Mesodermal cell (in vitro differentiated cells): Measurements from ENCODE around the gene CNMD.
A peak's percentile ranks its signal among the peaks of the same experiment; 100 is the strongest.
"Not testable (repeated sequence)": the region's sequence is repeated elsewhere in the genome, so short reads cannot be mapped to it uniquely, and the experiment has no call there.

Experiments
- H3K27ac ChIP-seq: 2 replicates; pipeline ENCODE4 v1.7.0; 2013; ENCODE audit warnings: mild to moderate bottlenecking, low read depth, low read length, moderate library complexity; ENCODE audit not compliant: severe bottlenecking
- H3K36me3 ChIP-seq: 2 replicates; pipeline ENCODE4 v1.7.1; 2013; ENCODE audit warnings: mild to moderate bottlenecking, low read length, moderate library complexity; ENCODE audit not compliant: control insufficient read depth, insufficient read depth
- H3K4me1 ChIP-seq: one replicate; pipeline ENCODE4 v1.7.1; 2013; ENCODE audit warnings: mild to moderate bottlenecking, low read length; ENCODE audit not compliant: insufficient read depth, control insufficient read depth, poor library complexity, severe bottlenecking
- H3K4me3 ChIP-seq: 2 replicates; pipeline ENCODE4 v1.7.0; 2013; ENCODE audit warnings: low read length, control low read depth, mild to moderate bottlenecking; ENCODE audit not compliant: insufficient read depth, poor library complexity, severe bottlenecking; ENCODE audit errors: extremely low read depth
- H3K9me3 ChIP-seq: 2 replicates; pipeline ENCODE4 v1.7.1; 2013; ENCODE audit warnings: mild to moderate bottlenecking, low read length, moderate library complexity; ENCODE audit not compliant: control insufficient read depth
- WGBS, 2 experiments: methylation state at CpG; one replicate each; pipeline ENCODE4 v1.1.5; 2013; ENCODE audit warnings: missing lambda C conversion rate in 2 of 2; ENCODE audit not compliant: insufficient coverage in 2 of 2; 5-methylcytosine and 5-hydroxymethylcytosine counted together

Gene CNMD

DNA sequence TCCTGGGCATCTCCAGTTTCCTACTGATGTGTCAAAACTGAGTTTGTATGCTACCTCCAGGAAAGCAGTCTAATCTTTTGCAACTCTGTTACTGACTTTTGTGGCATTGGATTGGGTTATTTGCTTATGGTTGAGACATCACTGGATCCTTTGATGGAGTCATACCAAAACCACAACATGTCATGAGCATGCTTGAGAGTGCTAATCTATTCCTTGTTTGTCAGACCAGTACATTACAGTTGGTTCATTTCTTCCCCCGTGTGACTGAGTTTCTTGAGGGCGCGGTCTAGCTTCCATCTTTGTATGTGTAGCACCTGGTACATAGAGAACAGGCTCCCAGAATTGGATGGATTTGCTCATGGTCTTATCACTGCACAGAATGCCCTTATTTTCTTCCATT is 43.8 kb downstream of the CNMD start:
- 85 to 100% methylated on average over 2 to 3 of the region's 3 CpGs for WGBS, 2 experiments
- Histone ChIP-seq H3K4me1 (no peaks in the 10 kb centered on the region), H3K9me3 (no peaks in the 10 kb centered on the region), H3K4me3 (no peak overlapping the region), H3K27ac (no peak overlapping the region), H3K36me3 (peaks cover 31% of the 10 kb centered on the region)

DNA sequence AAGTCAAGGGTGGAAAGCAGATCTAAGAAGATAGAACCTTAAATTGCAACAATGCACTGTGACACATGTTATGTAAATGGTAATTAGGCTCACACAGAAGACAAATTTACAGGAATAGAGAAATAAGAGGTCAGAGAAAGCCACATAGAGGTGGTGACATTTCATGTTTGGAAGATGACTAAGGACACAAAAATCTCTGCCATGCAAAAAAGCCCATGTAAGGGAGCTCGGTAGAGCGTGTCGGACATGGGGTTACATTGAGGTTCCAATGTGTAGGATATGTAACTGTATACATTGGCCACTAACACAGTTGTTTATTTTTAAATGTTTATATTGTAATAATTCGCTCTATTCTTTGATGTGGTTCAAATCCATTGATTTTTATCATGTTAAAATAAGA is 53.2 kb downstream of the CNMD start:
- peak overlapping the region; percentile 66 for H3K27ac ChIP-seq
- no CpG with 5 or more reads among the region's 4 CpGs for WGBS, 2 experiments
- H3K36me3 ChIP-seq, result peaks cover 68% of the 10 kb centered on the region
- H3K4me3 ChIP-seq, result no peak overlapping the region
- no peaks in the 10 kb centered on the region for H3K9me3 ChIP-seq
- peaks cover 5% of the 10 kb centered on the region for H3K4me1 ChIP-seq

DNA sequence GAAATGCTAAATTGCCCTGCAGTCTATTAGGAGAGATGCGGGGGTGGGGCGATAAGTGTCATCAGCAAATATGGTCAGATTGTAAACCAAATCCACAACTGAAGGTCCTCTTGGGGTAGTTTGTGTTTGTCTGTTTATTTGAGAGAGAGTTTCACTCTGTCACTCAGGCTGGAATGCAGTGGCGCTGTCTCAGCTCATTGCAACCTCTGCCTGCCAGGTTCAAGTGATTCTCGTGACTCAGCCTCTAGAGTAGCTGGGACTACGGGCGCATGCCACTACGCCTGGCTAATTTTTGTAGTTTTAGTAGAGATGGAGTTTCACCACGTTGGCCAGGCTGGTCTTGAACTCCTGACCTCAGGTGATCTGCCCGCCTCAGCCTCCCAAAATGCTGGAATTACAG is 53.8 kb downstream of the CNMD start:
- not testable (repeated sequence) for H3K4me1 ChIP-seq, H3K9me3 ChIP-seq, H3K4me3 ChIP-seq
- Histone ChIP-seq H3K36me3 (peaks cover 68% of the 10 kb centered on the region), H3K27ac (peak overlapping the region; percentile 66)
- WGBS, 2 experiments, result 88 to 97% methylated on average over 6 to 8 of the region's 9 CpGs

DNA sequence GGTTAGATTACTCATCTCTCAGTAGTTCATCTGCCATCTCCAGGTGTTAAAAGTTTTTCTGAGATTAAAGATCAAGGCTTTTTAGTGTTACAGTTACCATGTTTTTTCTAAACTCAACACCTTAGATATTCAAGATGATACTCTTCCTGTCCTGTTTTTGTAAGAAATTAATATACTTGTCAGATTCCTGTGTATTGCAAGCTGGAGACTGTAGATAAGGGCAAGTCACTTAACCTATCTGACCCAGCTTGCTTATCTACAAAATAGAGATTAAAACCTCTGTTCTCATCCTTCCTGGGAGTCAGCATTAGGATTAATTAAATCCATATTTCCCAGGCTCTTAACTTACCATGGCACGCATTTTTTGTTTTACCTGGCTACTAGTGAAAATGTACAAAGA is 61.8 kb downstream of the CNMD start:
- Histone ChIP-seq H3K4me1 (no peaks in the 10 kb centered on the region), H3K4me3 (no peak overlapping the region), H3K9me3 (no peaks in the 10 kb centered on the region), H3K27ac (no peak overlapping the region), H3K36me3 (peaks cover 56% of the 10 kb centered on the region)
- WGBS, 2 experiments, result no CpG with 5 or more reads among the region's 1 CpG

DNA sequence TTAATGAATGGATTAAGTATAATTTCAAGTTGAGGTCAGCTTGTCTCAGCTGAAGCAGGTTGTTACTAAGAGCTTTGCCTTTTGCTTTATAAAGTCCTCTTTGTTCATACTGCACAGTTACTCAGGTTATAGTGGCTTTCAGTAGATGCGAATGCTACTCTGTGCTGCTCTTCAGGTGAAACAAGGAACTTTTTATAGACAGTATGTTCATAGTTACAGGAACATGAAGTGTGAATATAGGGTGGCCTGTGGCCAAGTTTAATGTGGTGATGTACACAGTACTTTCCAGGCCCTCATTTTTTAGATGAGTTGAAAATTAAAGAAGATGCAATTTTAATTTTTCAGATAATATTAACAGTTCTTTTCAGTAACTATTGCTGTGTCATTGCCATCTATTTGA is 66.2 kb downstream of the CNMD start:
- Histone ChIP-seq H3K4me1 (no peaks in the 10 kb centered on the region), H3K36me3 (peaks cover 30% of the 10 kb centered on the region), H3K4me3 (no peak overlapping the region), H3K27ac (no peak overlapping the region), H3K9me3 (no peaks in the 10 kb centered on the region)
- 100% methylated on average over 1 of the region's 1 CpG; no CpG with 5 or more reads in 1 of the 2 experiments for WGBS, 2 experiments

DNA sequence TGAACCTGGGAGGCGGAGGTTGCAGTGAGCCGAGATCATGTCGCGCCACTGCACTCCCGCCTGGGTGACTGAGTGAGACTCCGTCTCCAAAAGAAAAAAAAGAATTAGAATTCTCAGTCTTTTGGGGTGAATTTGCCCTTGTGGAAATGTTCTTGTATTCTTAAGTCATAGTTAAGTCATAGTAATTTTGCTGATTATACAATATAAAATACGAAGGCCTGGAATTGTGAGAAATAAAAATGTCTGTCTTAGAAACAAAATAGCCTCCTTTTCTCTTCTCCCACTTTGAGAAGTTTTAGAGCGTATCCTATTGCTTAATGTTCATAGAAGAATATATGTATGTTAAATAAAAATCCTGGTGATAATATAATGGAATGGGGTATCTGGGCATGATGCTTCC is 68.9 kb downstream of the CNMD start:
- 95 to 98% methylated on average over 5 to 6 of the region's 8 CpGs for WGBS, 2 experiments
- Histone ChIP-seq H3K9me3 (no peaks in the 10 kb centered on the region), H3K27ac (no peak overlapping the region), H3K4me3 (no peak overlapping the region), H3K4me1 (no peaks in the 10 kb centered on the region), H3K36me3 (peaks cover 33% of the 10 kb centered on the region)

DNA sequence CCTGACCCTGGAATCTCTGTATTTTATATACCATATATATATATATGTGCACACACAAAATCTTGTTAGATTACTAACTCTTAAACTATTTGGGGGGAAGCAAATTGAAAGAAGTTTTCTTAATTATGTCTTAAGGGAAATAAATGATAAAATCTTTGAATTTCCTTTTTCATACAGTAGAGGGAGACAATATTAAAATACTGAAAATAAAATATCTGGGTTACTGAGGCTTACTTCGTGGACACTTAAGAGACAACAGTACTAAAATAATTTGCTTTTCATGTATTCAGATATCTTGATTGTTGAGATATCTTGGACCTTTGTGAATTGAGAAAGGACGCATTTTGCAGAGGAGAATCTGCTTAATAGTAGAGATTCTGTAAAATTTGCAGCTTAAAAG is 69.9 kb downstream of the CNMD start:
- Histone ChIP-seq H3K27ac (no peak overlapping the region), H3K9me3 (no peaks in the 10 kb centered on the region), H3K4me1 (no peaks in the 10 kb centered on the region), H3K4me3 (no peak overlapping the region), H3K36me3 (peaks cover 25% of the 10 kb centered on the region)
- WGBS, 2 experiments, result 83 to 100% methylated on average over 1 of the region's 2 CpGs

DNA sequence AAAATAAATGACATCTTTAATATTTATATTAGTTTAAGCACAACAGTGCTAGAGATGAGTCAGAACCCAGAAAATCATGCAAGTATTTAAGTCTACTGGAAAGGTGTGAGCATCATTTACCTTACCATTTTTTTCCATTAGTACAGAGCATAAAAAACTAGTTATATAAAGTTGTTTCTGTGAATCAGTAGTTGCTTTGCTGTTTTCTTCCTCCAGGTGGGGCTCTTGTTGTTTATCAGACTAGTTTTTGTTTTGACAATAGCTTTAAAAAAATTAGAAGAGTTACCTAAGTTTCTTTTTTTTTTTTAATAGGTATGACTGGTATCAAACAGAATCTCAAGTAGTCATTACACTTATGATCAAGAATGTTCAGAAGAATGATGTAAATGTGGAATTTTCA is 74.3 kb downstream of the CNMD start:
- Histone ChIP-seq H3K9me3 (no peaks in the 10 kb centered on the region), H3K4me1 (no peaks in the 10 kb centered on the region), H3K36me3 (peaks cover 58% of the 10 kb centered on the region), H3K4me3 (no peak overlapping the region), H3K27ac (no peak overlapping the region)

DNA sequence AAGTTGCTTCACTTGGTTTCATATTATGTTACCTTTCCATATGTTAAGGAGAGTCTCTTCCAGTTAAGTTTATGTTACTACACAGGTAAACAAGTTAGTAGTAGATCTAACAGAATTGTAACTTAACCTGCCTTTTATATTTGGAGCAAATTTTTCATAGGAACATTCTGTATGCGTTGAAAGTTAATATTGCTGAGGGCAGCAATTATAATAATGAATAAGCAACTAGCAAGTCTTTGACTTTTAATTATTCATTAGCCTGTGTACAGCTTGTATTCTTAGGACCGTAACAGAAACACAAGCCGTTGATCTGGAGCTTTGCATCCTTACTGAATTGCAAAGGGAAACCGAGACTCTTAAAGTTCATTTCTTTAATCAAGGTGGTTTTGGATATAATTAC is 75.3 kb downstream of the CNMD start:
- no peak overlapping the region for H3K4me3 ChIP-seq
- H3K36me3 ChIP-seq, result peaks cover 58% of the 10 kb centered on the region
- H3K9me3 ChIP-seq, result no peaks in the 10 kb centered on the region
- no peak overlapping the region for H3K27ac ChIP-seq
- 94% methylated on average over 2 of the region's 4 CpGs; no CpG with 5 or more reads in 1 of the 2 experiments for WGBS, 2 experiments
- no peaks in the 10 kb centered on the region for H3K4me1 ChIP-seq

DNA sequence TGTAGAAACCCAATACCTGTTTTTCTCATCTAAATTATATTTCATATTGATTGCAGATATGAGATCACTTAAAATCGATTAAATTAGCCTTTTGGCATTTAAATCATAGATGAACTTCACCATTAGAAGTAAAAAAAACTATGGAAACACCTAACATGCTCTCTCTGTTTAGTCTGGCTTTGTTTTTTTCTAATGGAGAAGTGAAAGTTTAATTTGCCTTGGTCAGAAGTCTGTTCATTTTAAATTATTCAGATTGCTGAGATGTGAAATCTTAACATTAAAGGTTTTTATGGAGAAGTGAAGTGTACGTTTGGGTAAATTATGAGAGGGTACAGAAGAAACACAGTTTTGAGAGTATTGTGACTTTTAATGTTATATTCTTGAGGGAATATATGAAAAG is 80.3 kb downstream of the CNMD start:
- Histone ChIP-seq H3K36me3 (peaks cover 66% of the 10 kb centered on the region), H3K4me1 (no peaks in the 10 kb centered on the region), H3K27ac (no peak overlapping the region), H3K4me3 (no peak overlapping the region), H3K9me3 (no peaks in the 10 kb centered on the region)
- WGBS, 2 experiments, result 94% methylated on average over 1 of the region's 2 CpGs; no CpG with 5 or more reads in 1 of the 2 experiments
